Non-pigmented ciliary epithelial cell (primary cell): ENCODE measurements around the gene CTNNBIP1.
"Not testable (repeated sequence)": the region's sequence is repeated elsewhere in the genome, so short reads cannot be mapped to it uniquely, and the experiment has no call there.

Source experiments
- DNase-seq: peaks from one replicate; pipeline ENCODE4 v3.0.0-alpha.2; 2010; ENCODE audit warnings: low read depth

CTNNBIP1 gene

GRCh38 chr1:9805006-9805508 lies 105.0 kb downstream of the CTNNBIP1 start:
- DNase-seq: no peak

GRCh38 chr1:9803003-9803918 lies 106.8 kb downstream of the CTNNBIP1 start:
- not testable (repeated sequence) for DNase-seq

GRCh38 chr1:9801909-9802308 lies 108.2 kb downstream of the CTNNBIP1 start:
- no peak for DNase-seq
